Hepatocyte (in vitro differentiated cells): Measurements from ENCODE around the gene RIPOR2. TPM values are rescaled to one million over a fixed set of nuclear protein-coding genes. Genes with fewer than 3 reads are reported as not detected.
"Not testable (repeated sequence)": the region's sequence is repeated elsewhere in the genome, so short reads cannot be mapped to it uniquely, and the experiment has no call there.

Experiments used
- DNase-seq: peaks from one replicate; pipeline ENCODE4 v3.0.0-alpha.2; 2016; ENCODE audit warnings: low spot score
- H2AFZ ChIP-seq: fragments of 200-600 bp; sonication (generic); 2 replicates; pipeline ENCODE4 v1.6.0; 2016; ENCODE audit warnings: antibody characterized with exemption, mild to moderate bottlenecking
- H3K27ac ChIP-seq: fragments of 200-600 bp; sonication (generic); 2 replicates; pipeline ENCODE4 v1.5.1; 2016; ENCODE audit warnings: mild to moderate bottlenecking
- H3K27me3 ChIP-seq: fragments of 200-600 bp; sonication (generic); 2 replicates; pipeline ENCODE4 v1.6.1; 2016
- H3K36me3 ChIP-seq: fragments of 200-600 bp; sonication (generic); replicated peaks from 2 replicates; pipeline ENCODE4 v1.5.1; 2016; ENCODE audit warnings: low read depth; ENCODE audit not compliant: insufficient read depth
- H3K4me1 ChIP-seq: fragments of 200-600 bp; sonication (generic); 2 replicates; pipeline ENCODE4 v1.5.1; 2016; ENCODE audit warnings: mild to moderate bottlenecking, moderate library complexity; ENCODE audit not compliant: insufficient read depth
- H3K4me2 ChIP-seq: fragments of 200-600 bp; sonication (generic); 2 replicates; pipeline ENCODE4 v1.6.0; 2016
- H3K4me3 ChIP-seq: fragments of 200-600 bp; sonication (generic); 2 replicates; pipeline ENCODE4 v1.5.1; 2016; ENCODE audit warnings: mild to moderate bottlenecking
- H3K79me2 ChIP-seq: fragments of 200-600 bp; sonication (generic); 2 replicates; pipeline ENCODE4 v1.6.0; 2017; ENCODE audit warnings: mild to moderate bottlenecking
- H3K9me2 ChIP-seq: fragments of 200-600 bp; sonication (generic); replicated peaks from 2 replicates; pipeline ENCODE4 v1.6.0; 2017; ENCODE audit warnings: mild to moderate bottlenecking; ENCODE audit not compliant: insufficient read depth
- H3K9me3 ChIP-seq: fragments of 200-600 bp; sonication (generic); 2 replicates; pipeline ENCODE4 v1.5.1; 2016; ENCODE audit warnings: low read depth, mild to moderate bottlenecking
- H4K20me1 ChIP-seq: fragments of 200-600 bp; sonication (generic); 2 replicates; pipeline ENCODE4 v1.6.0; 2016; ENCODE audit warnings: mild to moderate bottlenecking; ENCODE audit not compliant: insufficient read depth, poor library complexity, severe bottlenecking
- CTCF ChIP-seq: fragments of 200-600 bp; sonication (generic); IDR thresholded peaks from 2 replicates; pipeline ENCODE4 v1.5.1; 2016; ENCODE audit warnings: antibody characterized with exemption, mild to moderate bottlenecking; ENCODE audit not compliant: poor library complexity
- EZH2 ChIP-seq: fragments of 200-600 bp; sonication (generic); IDR thresholded peaks from 2 replicates; pipeline ENCODE4 v1.6.1; 2016; ENCODE audit warnings: antibody characterized with exemption, mild to moderate bottlenecking, borderline replicate concordance
- EZH2phosphoT487 ChIP-seq: fragments of 200-600 bp; sonication (generic); IDR thresholded peaks from one replicate; pipeline ENCODE4 v1.6.1; 2018; ENCODE audit warnings: antibody characterized with exemption, mild to moderate bottlenecking, low read depth, moderate library complexity; ENCODE audit not compliant: unreplicated experiment, severe bottlenecking
- WGBS: methylation state at CpG from one replicate; pipeline ENCODE4 v1.1.6; 2016; ENCODE audit warnings: low lambda C conversion rate; ENCODE audit errors: missing lambda C conversion rate; 5-methylcytosine and 5-hydroxymethylcytosine counted together
- polyA plus RNA-seq: library from polyadenylated mRNA; unstranded; fragments of >200 nt; fragmentation: Nextera tagmentation; extraction: Ambion mirVana; gene quantifications from 2 replicates; pipeline ENCODE4 v1.2.1, GENCODE V29; 2016
- total RNA-seq: library from RNA; depleted of rRNA; stranded (reverse); fragments of >200 nt; gene quantifications from 2 replicates; pipeline ENCODE4 v1.2.3, GENCODE V29; 2014

Gene RIPOR2
- total and polyA plus RNA-seq, 2 experiments from 2014 or later, result 11.8 to 17.3 TPM

DNA sequence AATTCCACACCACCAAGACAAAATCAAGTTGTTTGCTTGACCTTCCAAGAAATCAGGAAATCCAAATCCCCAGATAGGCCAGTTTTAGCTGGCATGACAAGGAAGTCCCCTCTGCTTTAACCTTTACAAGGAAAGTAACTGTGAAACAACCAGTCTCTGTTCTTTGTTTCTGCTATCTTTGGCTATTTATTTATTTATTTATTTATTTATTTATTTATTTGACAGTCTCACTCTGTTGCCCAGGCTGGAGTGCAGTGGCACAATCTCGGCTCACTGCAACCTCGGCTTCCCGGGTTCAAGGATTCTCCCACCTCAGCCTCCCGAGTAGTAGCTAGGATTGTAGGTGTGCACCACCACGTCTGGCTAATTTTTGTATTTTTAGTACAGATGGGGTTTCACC is 175.6 kb downstream of the RIPOR2 start:
- H3K27me3 ChIP-seq, result no peaks in the 10 kb centered on the region
- peaks cover 4% of the 10 kb centered on the region for H3K4me1 ChIP-seq
- no peak overlapping the region for H2AFZ ChIP-seq
- TF ChIP-seq EZH2 (no peak), EZH2phosphoT487 (no peak), CTCF (no peak)
- H3K36me3 ChIP-seq, result no peaks in the 10 kb centered on the region
- H3K4me2 ChIP-seq, result no peak overlapping the region
- WGBS, result 98% methylated on average over 5 of the region's 5 CpGs
- DNase-seq, result no peak
- H3K9me3 ChIP-seq, result no peaks in the 10 kb centered on the region
- H3K4me3 ChIP-seq, result no peak overlapping the region
- H3K9me2 ChIP-seq, result no peaks in the 10 kb centered on the region
- H3K79me2 ChIP-seq, result no peaks in the 10 kb centered on the region
- H4K20me1 ChIP-seq, result no peaks in the 10 kb centered on the region
- H3K27ac ChIP-seq, result no peak overlapping the region

- Histone ChIP-seq H3K4me3 (no peak overlapping the region), H3K79me2 (no peaks in the 10 kb centered on the region), H3K27me3 (no peaks in the 10 kb centered on the region), H3K27ac (no peak overlapping the region), H3K9me3 (no peaks in the 10 kb centered on the region), H4K20me1 (no peaks in the 10 kb centered on the region), H2AFZ (no peak overlapping the region), H3K4me2 (no peak overlapping the region), H3K36me3 (no peaks in the 10 kb centered on the region), H3K4me1 (peaks cover 4% of the 10 kb centered on the region), H3K9me2 (no peaks in the 10 kb centered on the region)
- WGBS, result 98% methylated on average over 3 of the region's 3 CpGs
- TF ChIP-seq EZH2phosphoT487, result no peak
- TF ChIP-seq EZH2, result no peak
- TF ChIP-seq CTCF, result no peak
- DNase-seq, result no peak
Observed at GRCh38 chr6:24759718-24760117, 176.0 kb downstream of the RIPOR2 start.

- TF ChIP-seq EZH2, result no peak
- no peak for TF ChIP-seq EZH2phosphoT487
- no peak for TF ChIP-seq CTCF
- no peaks in the 10 kb centered on the region for H4K20me1 ChIP-seq
- H3K4me3 ChIP-seq, result no peak overlapping the region
- no peaks in the 10 kb centered on the region for H3K27me3 ChIP-seq
- H3K36me3 ChIP-seq, result no peaks in the 10 kb centered on the region
- H3K4me2 ChIP-seq, result no peak overlapping the region
- no peak for DNase-seq
- no peaks in the 10 kb centered on the region for H3K9me3 ChIP-seq
- H3K9me2 ChIP-seq, result no peaks in the 10 kb centered on the region
- H3K27ac ChIP-seq, result no peak overlapping the region
- no peaks in the 10 kb centered on the region for H3K79me2 ChIP-seq
- H3K4me1 ChIP-seq, result no peaks in the 10 kb centered on the region
- 96% methylated on average over 6 of the region's 6 CpGs for WGBS
- no peak overlapping the region for H2AFZ ChIP-seq
Observed at GRCh38 chr6:24757611-24758010, 178.1 kb downstream of the RIPOR2 start.

- Histone ChIP-seq H3K4me3 (no peak overlapping the region), H3K4me1 (no peaks in the 10 kb centered on the region), H3K27me3 (no peaks in the 10 kb centered on the region), H3K4me2 (no peak overlapping the region), H3K36me3 (no peaks in the 10 kb centered on the region), H2AFZ (no peak overlapping the region), H3K9me3 (no peaks in the 10 kb centered on the region), H3K27ac (no peak overlapping the region), H3K79me2 (no peaks in the 10 kb centered on the region), H3K9me2 (no peaks in the 10 kb centered on the region), H4K20me1 (no peaks in the 10 kb centered on the region)
- TF ChIP-seq EZH2phosphoT487 (no peak), EZH2 (no peak), CTCF (no peak)
- DNase-seq, result no peak
Observed at GRCh38 chr6:24755279-24755678, 180.5 kb downstream of the RIPOR2 start.

DNA sequence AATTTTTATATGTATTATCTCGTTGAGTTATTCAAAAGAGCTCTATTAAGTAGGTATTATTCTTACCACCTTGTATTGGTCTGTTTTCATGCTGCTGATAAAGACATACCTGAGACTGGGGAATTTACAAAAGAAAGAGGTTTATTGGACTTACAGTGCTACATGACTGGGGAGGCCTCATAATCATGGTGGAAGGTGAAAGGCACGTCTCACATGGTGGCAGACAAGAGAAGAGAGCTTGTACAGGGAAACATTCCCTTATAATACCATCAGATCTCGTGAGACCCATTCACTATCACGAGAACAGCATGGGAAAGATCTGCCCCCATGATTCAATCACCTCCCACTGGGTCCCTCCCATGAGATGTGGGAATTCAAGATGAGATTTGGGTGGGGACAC is 181.4 kb downstream of the RIPOR2 start:
- H3K36me3 ChIP-seq, H3K79me2 ChIP-seq, H3K4me2 ChIP-seq, H3K27ac ChIP-seq, DNase-seq, H3K4me1 ChIP-seq, H3K9me2 ChIP-seq, H3K4me3 ChIP-seq, H4K20me1 ChIP-seq, H3K27me3 ChIP-seq, H3K9me3 ChIP-seq, H2AFZ ChIP-seq: not testable (repeated sequence)
- WGBS, result 91% methylated on average over 4 of the region's 4 CpGs
